ENCODE results near the gene ENTPD6.
A peak's percentile ranks its signal among the peaks of the same experiment; 100 is the strongest.
"Not testable (repeated sequence)": the region's sequence is repeated elsewhere in the genome, so short reads cannot be mapped to it uniquely, and the experiment has no call there.

Gene ENTPD6

GRCh38 chr20:25166105-25166782 is 29.3 kb upstream of the ENTPD6 start:
- H3K36me3 ChIP-seq (ENCODE audit: control insufficient read depth, insufficient read depth, low read length, severe bottlenecking); H3K9ac ChIP-seq (ENCODE audit: low read length); H3K4me3 ChIP-seq (ENCODE audit: low read length); H3K4me1 ChIP-seq (ENCODE audit: control insufficient read depth, insufficient read depth, low read length); DNase-seq (ENCODE audit: low read depth): not testable (repeated sequence)
- peaks cover 15% of the 10 kb centered on the region for H3K9me3 ChIP-seq (ENCODE audit: control insufficient read depth, low read length)
- H3K27me3 ChIP-seq (replicated peaks; ENCODE audit: control insufficient read depth, insufficient read depth, low read length) = peaks cover 28% of the 10 kb centered on the region

GRCh38 chr20:25173321-25173720 is 22.2 kb upstream of the ENTPD6 start:
- Histone ChIP-seq H3K9me3 (ENCODE audit: control insufficient read depth, low read length) (no peaks in the 10 kb centered on the region), H3K27me3 (replicated peaks; ENCODE audit: control insufficient read depth, insufficient read depth, low read length) (no peaks in the 10 kb centered on the region), H3K9ac (ENCODE audit: low read length) (no peak overlapping the region), H3K4me1 (ENCODE audit: control insufficient read depth, insufficient read depth, low read length) (peaks cover 22% of the 10 kb centered on the region), H3K4me3 (ENCODE audit: low read length) (no peak overlapping the region), H3K36me3 (ENCODE audit: control insufficient read depth, insufficient read depth, low read length, severe bottlenecking) (no peaks in the 10 kb centered on the region)
- DNase-seq (ENCODE audit: low read depth) = no peak

GRCh38 chr20:25173886-25174308 is 21.6 kb upstream of the ENTPD6 start:
- Histone ChIP-seq H3K36me3 (ENCODE audit: control insufficient read depth, insufficient read depth, low read length, severe bottlenecking) (no peaks in the 10 kb centered on the region), H3K9me3 (ENCODE audit: control insufficient read depth, low read length) (no peaks in the 10 kb centered on the region), H3K27me3 (replicated peaks; ENCODE audit: control insufficient read depth, insufficient read depth, low read length) (no peaks in the 10 kb centered on the region), H3K4me1 (ENCODE audit: control insufficient read depth, insufficient read depth, low read length) (peaks cover 27% of the 10 kb centered on the region), H3K9ac (ENCODE audit: low read length) (no peak overlapping the region), H3K4me3 (ENCODE audit: low read length) (no peak overlapping the region)
- no peak for DNase-seq (ENCODE audit: low read depth)

- Histone ChIP-seq H3K9me3 (ENCODE audit: control insufficient read depth, low read length) (no peaks in the 10 kb centered on the region), H3K27me3 (replicated peaks; ENCODE audit: control insufficient read depth, insufficient read depth, low read length) (no peaks in the 10 kb centered on the region), H3K9ac (ENCODE audit: low read length) (no peak overlapping the region), H3K4me3 (ENCODE audit: low read length) (no peak overlapping the region), H3K36me3 (ENCODE audit: control insufficient read depth, insufficient read depth, low read length, severe bottlenecking) (no peaks in the 10 kb centered on the region), H3K4me1 (ENCODE audit: control insufficient read depth, insufficient read depth, low read length) (peaks cover 36% of the 10 kb centered on the region)
- no peak for DNase-seq (ENCODE audit: low read depth)
These were observed 19.3 kb upstream of the ENTPD6 start for GRCh38 chr20:25176184-25176583.

- H3K4me3 ChIP-seq (ENCODE audit: low read length) = no peak overlapping the region
- H3K9me3 ChIP-seq (ENCODE audit: control insufficient read depth, low read length) = no peaks in the 10 kb centered on the region
- H3K27me3 ChIP-seq (replicated peaks; ENCODE audit: control insufficient read depth, insufficient read depth, low read length) = no peaks in the 10 kb centered on the region
- H3K36me3 ChIP-seq (ENCODE audit: control insufficient read depth, insufficient read depth, low read length, severe bottlenecking) = no peaks in the 10 kb centered on the region
- peak; percentile 7 for DNase-seq (ENCODE audit: low read depth)
- H3K4me1 ChIP-seq (ENCODE audit: control insufficient read depth, insufficient read depth, low read length) = peaks cover 36% of the 10 kb centered on the region
- H3K9ac ChIP-seq (ENCODE audit: low read length) = no peak overlapping the region
These were observed 17.6 kb upstream of the ENTPD6 start for GRCh38 chr20:25177890-25178321.

GRCh38 chr20:25178563-25179438 is 16.7 kb upstream of the ENTPD6 start:
- no peak overlapping the region for H3K4me3 ChIP-seq (ENCODE audit: low read length)
- peak overlapping the region; percentile 1 for H3K9ac ChIP-seq (ENCODE audit: low read length)
- DNase-seq (ENCODE audit: low read depth) = peak; percentile 90
- H3K4me1 ChIP-seq (ENCODE audit: control insufficient read depth, insufficient read depth, low read length) = peaks cover 32% of the 10 kb centered on the region
- no peaks in the 10 kb centered on the region for H3K27me3 ChIP-seq (replicated peaks; ENCODE audit: control insufficient read depth, insufficient read depth, low read length)
- H3K36me3 ChIP-seq (ENCODE audit: control insufficient read depth, insufficient read depth, low read length, severe bottlenecking) = no peaks in the 10 kb centered on the region
- peaks cover 3% of the 10 kb centered on the region for H3K9me3 ChIP-seq (ENCODE audit: control insufficient read depth, low read length)

GRCh38 chr20:25179439-25180089 is 15.9 kb upstream of the ENTPD6 start:
- Histone ChIP-seq H3K9me3 (ENCODE audit: control insufficient read depth, low read length) (peaks cover 6% of the 10 kb centered on the region), H3K36me3 (ENCODE audit: control insufficient read depth, insufficient read depth, low read length, severe bottlenecking) (no peaks in the 10 kb centered on the region)

GRCh38 chr20:25184391-25184790 is 11.1 kb upstream of the ENTPD6 start:
- not testable (repeated sequence) for DNase-seq (ENCODE audit: low read depth); H3K4me1 ChIP-seq (ENCODE audit: control insufficient read depth, insufficient read depth, low read length); H3K9ac ChIP-seq (ENCODE audit: low read length); H3K27me3 ChIP-seq (replicated peaks; ENCODE audit: control insufficient read depth, insufficient read depth, low read length); H3K4me3 ChIP-seq (ENCODE audit: low read length); H3K36me3 ChIP-seq (ENCODE audit: control insufficient read depth, insufficient read depth, low read length, severe bottlenecking)
- H3K9me3 ChIP-seq (ENCODE audit: control insufficient read depth, low read length) = peaks cover 13% of the 10 kb centered on the region

More at GRCh38 chr20:25179439-25180089, 15.9 kb upstream of the ENTPD6 start:
- DNase-seq (ENCODE audit: low read depth) = no peak
- Histone ChIP-seq H3K4me3 (ENCODE audit: low read length) (no peak overlapping the region), H3K4me1 (ENCODE audit: control insufficient read depth, insufficient read depth, low read length) (peaks cover 29% of the 10 kb centered on the region), H3K27me3 (replicated peaks; ENCODE audit: control insufficient read depth, insufficient read depth, low read length) (no peaks in the 10 kb centered on the region), H3K9ac (ENCODE audit: low read length) (no peak overlapping the region)

- Histone ChIP-seq H3K9me3 (ENCODE audit: control insufficient read depth, low read length) (peaks cover 13% of the 10 kb centered on the region), H3K36me3 (ENCODE audit: control insufficient read depth, insufficient read depth, low read length, severe bottlenecking) (no peaks in the 10 kb centered on the region), H3K4me3 (ENCODE audit: low read length) (no peak overlapping the region), H3K4me1 (ENCODE audit: control insufficient read depth, insufficient read depth, low read length) (no peaks in the 10 kb centered on the region), H3K27me3 (replicated peaks; ENCODE audit: control insufficient read depth, insufficient read depth, low read length) (peaks cover 6% of the 10 kb centered on the region), H3K9ac (ENCODE audit: low read length) (no peak overlapping the region)
- no peak for DNase-seq (ENCODE audit: low read depth)
These were observed 8.3 kb upstream of the ENTPD6 start for GRCh38 chr20:25187220-25187619.

- H3K9me3 ChIP-seq (ENCODE audit: control insufficient read depth, low read length) = peaks cover 13% of the 10 kb centered on the region
- H3K27me3 ChIP-seq (replicated peaks; ENCODE audit: control insufficient read depth, insufficient read depth, low read length) = peaks cover 6% of the 10 kb centered on the region
- no peak overlapping the region for H3K9ac ChIP-seq (ENCODE audit: low read length)
- H3K4me3 ChIP-seq (ENCODE audit: low read length) = no peak overlapping the region
- H3K4me1 ChIP-seq (ENCODE audit: control insufficient read depth, insufficient read depth, low read length) = no peaks in the 10 kb centered on the region
- DNase-seq (ENCODE audit: low read depth) = no peak
- H3K36me3 ChIP-seq (ENCODE audit: control insufficient read depth, insufficient read depth, low read length, severe bottlenecking) = no peaks in the 10 kb centered on the region
These were observed 7.9 kb upstream of the ENTPD6 start for GRCh38 chr20:25187635-25188034.

GRCh38 chr20:25188218-25188617 is 7.3 kb upstream of the ENTPD6 start:
- H3K4me1 ChIP-seq (ENCODE audit: control insufficient read depth, insufficient read depth, low read length) = no peaks in the 10 kb centered on the region
- no peaks in the 10 kb centered on the region for H3K36me3 ChIP-seq (ENCODE audit: control insufficient read depth, insufficient read depth, low read length, severe bottlenecking)
- H3K4me3 ChIP-seq (ENCODE audit: low read length) = no peak overlapping the region
- peaks cover 11% of the 10 kb centered on the region for H3K9me3 ChIP-seq (ENCODE audit: control insufficient read depth, low read length)
- H3K9ac ChIP-seq (ENCODE audit: low read length) = no peak overlapping the region
- H3K27me3 ChIP-seq (replicated peaks; ENCODE audit: control insufficient read depth, insufficient read depth, low read length) = peaks cover 6% of the 10 kb centered on the region
- DNase-seq (ENCODE audit: low read depth) = no peak
